Astrocyte of the cerebellum (primary cell): Measurements from ENCODE around the gene COPS2.
"Not testable (repeated sequence)": the region's sequence is repeated elsewhere in the genome, so short reads cannot be mapped to it uniquely, and the experiment has no call there.

Experiments
- DNase-seq: peaks from one replicate; pipeline ENCODE4 v3.0.0-alpha.2; 2011; ENCODE audit warnings: low read depth
- H3K4me3 ChIP-seq: 2 replicates; pipeline ENCODE4 v1.5.1; 2011; ENCODE audit warnings: mild to moderate bottlenecking, low read depth, low read length, moderate library complexity
- CTCF ChIP-seq: IDR thresholded peaks from 2 replicates; pipeline ENCODE4 v1.5.1; 2012; ENCODE audit warnings: low read length, low read depth, moderate library complexity, mild to moderate bottlenecking; ENCODE audit errors: missing control alignments
- in situ Hi-C: cut with HindIII; loops from 2 replicates; pipeline ENCODE4 v1.10.0; 2017; ENCODE audit warnings: low sequenced_read_pairs

The COPS2 gene

GRCh38 chr15:49189631-49190030 is 34.2 kb upstream of the COPS2 start:
- H3K4me3 ChIP-seq: no peak overlapping the region
- no peak for TF ChIP-seq CTCF
- in situ Hi-C loops: no loop called here
- DNase-seq: no peak

- TF ChIP-seq CTCF: no peak
- DNase-seq: no peak
- in situ Hi-C loops: no loop called here
- no peak overlapping the region for H3K4me3 ChIP-seq
Observed at GRCh38 chr15:49188933-49189332, 33.5 kb upstream of the COPS2 start.

- no peak for TF ChIP-seq CTCF
- in situ Hi-C loops: no loop called here
- no peak overlapping the region for H3K4me3 ChIP-seq
- no peak for DNase-seq
Observed at GRCh38 chr15:49187549-49188245, 32.3 kb upstream of the COPS2 start.

GRCh38 chr15:49185473-49185872 is 30.1 kb upstream of the COPS2 start:
- in situ Hi-C loops: no loop called here
- DNase-seq: no peak
- H3K4me3 ChIP-seq: no peak overlapping the region
- no peak for TF ChIP-seq CTCF

GRCh38 chr15:49183741-49184140 is 28.3 kb upstream of the COPS2 start:
- DNase-seq, in situ Hi-C loops, H3K4me3 ChIP-seq: not testable (repeated sequence)

- H3K4me3 ChIP-seq: no peak overlapping the region
- DNase-seq: no peak
- no peak for TF ChIP-seq CTCF
- in situ Hi-C loops: no loop called here
Observed at GRCh38 chr15:49182128-49182527, 26.7 kb upstream of the COPS2 start.

GRCh38 chr15:49179433-49180190 is 24.2 kb upstream of the COPS2 start:
- no peak for TF ChIP-seq CTCF
- no peak overlapping the region for H3K4me3 ChIP-seq
- DNase-seq: no peak
- in situ Hi-C loops: no loop called here
